GM21825 (cell line): Measurements from ENCODE around the gene RTL10.

Source experiments
- ATAC-seq: cut with Tn5 transposase; IDR thresholded peaks from one replicate; pipeline ENCODE4 v1.9.1; 2021; ENCODE audit warnings: mild to moderate bottlenecking, moderate library complexity; ENCODE audit not compliant: unreplicated experiment

Gene RTL10

DNA sequence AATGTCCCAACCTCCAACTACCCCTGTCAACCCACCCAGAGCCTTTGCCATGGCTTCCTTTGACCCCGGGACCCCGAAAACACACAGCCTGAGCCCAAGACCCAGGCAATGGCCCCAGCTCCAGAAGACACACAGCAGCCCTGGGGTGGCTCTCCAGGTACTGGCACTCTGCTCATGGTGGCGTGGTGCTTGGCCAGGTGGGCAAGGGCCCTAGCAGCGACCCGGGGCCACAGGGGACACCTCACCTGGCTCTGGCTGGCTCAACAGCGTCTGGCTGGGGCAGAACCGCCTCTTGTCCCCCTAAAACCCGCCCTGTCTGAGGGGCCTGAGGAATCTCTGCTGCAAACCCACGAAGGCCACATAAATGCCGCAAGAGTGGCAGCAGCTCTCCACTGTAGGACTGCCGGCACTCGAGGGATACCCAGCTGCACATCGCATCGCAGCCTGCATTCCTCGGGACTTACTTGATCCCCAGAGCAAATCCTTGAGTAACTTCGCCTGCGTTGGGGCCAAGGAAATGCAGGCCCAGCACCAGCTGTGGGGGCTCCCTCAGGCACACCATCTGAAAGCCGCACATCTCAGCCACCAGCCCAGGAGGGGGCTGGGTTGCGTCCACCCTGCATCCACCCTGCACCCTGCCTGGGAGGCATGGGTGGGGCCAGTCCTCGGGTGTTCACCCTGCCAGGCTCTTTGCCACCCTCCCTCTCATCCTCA, 23.1 kb upstream of the RTL10 start:
- ATAC-seq = no peak

DNA sequence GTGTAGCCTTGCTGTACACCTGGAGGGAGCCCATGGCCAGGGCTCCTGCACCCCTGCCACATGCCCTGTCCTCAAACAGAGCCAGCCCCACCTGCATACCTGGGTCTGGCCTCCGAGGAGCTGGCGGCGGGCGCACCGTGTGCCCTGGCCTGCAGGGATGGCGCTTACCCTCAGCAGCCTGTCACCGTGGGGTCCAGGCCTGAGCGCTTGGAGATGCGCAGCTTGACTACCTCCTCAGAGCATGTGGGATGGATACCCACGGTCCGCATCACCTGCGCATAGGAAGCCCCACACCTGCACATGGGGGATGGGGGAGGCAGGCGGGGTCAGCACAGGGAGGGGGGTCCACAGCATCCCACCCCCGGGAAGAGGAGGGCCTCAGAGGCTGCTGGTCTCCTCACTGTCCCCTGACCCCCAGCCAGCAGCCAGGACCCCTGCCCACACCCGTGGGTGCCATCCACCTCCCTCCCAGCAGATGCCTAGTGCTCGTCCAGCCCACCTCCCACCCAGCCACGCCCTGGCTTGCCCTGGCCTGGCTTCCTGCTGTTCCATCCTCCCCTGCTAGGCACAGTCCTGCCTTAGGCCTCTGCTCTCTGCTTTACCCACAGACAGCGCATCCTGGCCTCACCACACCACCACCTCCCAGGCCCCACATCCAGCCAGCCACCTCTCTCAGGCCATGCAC, 22.4 kb upstream of the RTL10 start:
- no peak for ATAC-seq

DNA sequence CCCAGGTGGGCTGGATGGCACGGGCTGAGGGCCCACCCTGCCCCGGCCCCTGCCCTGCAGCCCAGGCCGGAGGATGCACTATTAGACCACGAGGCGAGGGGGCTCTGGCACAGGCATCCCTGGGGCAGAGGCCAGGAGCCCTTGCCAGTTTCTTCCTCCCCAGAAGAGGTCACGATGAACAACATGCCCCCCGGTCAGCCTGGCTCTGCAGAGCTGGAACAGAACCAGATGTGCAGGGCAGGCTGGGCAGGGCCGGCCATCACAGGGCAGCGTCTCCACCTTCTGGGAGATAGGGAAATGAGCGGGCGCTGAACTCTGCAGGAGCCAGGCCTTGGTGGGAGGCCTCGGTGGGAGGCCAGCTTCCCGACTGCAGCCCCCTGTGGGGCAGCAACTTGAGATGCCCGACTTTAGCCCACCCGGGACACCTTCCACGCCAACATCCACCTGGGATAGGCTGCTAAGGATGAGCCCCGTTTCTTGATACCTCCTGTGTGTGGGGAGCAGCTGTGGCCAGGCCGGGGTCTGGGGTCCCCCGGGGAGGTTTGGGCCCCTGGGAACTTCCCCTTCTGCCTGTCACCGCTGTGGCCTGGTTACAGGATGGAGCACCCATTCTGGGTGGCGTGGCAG, 21.8 kb upstream of the RTL10 start:
- ATAC-seq = no peak

DNA sequence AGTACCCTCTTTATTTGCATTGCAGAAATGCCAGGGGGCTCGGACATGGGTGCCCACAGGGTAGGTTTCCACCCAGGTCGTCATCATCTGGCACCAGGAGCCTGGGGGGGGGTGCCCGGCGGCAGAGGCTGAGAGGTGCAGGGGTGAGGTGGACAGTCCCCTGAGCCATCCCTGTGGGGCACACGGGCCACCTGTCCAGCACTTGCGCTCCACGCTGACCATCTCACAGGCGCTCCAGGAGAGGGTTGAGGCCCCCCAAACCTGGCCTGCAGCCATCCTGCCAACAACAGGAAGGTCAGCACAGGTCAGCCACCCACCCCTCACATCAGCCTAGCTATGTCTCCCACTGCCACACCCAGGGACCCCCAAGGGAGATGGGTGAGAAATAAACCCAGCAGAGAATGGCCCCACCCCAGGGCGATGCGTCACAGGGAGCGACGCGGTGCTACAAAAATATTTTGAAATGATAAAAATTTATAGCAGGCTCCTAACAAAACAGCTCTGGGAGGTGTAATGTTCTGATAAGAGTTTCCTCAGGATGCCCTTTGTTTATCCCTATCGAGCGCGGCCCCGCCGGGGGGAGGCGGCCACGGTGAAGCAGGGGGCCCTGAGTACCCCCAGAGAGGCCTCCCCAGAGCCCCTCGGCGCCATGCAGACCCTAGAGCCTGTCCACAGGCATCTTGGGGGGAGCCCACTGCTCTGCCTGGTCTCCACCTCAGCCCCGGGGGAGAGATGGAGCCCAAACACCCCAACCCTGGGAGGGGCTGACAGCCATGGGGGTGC, 21.0 kb upstream of the RTL10 start:
- ATAC-seq = no peak

DNA sequence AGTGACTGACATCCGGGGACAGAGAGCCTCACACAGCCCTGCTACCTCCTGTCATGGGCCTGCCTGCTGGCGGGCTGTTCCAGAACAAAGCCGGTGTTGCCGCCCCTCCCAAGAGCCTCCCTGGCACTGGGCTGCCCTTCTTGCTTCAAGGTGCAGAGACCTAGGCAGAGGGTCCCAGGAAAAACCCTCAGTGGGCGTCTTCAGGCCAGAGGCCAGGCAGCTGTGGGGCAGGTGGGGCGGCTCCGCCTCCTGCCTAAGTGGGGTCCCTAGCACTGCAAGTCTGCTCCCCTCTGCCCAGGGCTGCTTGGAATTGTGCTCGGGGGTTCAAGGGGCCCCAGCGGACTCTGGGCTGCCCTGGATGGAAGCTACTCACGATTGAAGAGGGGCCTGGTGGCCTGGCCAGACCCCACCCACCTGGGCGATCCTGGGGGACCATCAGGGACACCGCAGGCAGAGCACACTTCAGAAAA, 20.4 kb upstream of the RTL10 start:
- no peak for ATAC-seq

DNA sequence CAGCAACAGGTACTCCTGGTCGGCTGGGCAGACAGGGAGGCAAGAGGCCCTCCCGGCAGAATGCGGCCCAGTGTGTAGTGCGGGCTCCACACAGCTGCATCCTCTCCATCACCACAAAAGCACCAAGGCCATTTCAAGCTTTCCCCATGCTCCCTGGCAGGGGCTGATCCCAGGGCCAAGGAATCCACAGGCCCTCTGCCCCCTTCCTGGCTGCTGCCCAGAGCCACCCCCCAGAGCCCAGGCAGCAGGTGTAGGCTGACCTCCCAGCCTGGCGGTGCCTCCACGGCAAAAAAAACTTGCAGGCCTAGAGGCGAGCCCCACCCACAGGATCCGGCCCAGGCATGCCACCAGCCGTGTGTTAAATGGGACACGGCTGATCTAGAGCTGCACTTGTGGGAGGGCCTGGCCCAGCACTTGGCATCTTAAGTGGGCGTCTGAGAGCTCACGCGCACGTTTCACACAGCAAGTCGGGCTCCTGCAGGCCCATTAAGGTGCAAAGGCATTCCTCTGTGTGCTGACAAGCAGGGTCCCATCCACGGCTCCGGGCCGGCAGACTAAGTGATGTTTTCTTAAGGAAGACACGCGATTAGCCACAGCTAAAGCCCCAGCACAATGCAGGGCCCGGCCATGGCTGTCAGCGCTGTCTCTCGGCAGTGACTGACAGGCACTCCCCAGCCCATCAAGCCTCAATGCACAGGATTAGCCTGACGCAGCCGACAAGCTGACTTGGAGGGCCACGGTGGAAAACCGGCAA, 19.8 kb upstream of the RTL10 start:
- no peak for ATAC-seq

DNA sequence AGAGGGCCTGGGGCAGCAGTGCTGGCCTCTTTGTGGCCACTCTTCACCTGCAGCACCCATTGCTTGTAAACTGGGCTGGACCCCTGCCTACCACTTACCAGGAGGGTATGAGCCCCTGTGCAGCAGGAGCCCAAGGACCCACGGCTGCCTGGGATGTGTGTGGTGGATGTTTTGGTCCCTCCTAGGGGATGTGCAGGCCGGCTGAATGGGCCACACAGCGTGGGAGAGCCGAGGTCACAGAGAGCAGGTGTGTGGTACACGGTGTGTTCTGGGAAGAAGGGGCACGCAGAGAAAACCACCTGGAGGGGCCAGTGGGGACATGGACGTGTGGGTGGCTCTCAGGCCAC, 19.3 kb upstream of the RTL10 start:
- no peak for ATAC-seq

DNA sequence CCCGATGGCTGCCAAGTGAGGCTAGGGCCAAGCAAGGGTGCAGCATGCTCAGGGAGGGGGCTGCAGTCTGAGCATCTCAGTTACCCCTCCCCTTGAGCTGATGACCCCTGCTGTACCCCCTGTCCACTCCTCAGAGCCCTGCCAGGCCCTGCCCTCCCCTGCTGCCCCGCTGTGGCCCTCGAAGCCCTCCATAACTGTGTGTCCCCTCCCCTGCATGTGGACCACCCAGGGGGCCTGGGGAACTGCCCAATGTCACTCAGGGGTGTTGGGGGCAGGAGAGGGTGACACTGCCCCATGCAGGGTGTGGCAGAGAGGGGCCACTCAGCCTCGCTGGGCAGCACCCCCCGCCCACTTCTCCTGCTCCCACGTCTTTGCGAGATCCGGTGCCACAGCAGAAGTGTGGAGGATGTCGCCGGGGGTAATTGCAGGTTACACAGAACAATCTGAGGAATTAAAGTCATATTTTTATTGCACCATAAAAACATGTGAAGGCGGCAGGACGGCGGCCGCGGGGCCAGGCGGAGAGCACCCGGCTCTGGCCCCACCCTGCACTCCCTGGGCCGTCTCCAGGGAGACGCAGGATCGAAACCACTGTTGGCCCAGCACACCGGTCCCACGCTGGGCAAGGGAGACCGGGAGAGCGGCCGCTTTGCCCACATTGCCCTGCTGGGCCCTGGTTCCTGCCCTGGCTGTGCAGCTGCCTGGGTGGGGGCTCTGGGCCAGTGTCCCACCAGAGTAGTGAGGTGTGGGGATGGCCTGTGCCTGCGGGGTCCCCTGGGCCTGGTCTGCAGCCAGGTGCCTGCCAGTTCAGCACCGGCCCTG, 18.7 kb upstream of the RTL10 start:
- ATAC-seq = no peak

DNA sequence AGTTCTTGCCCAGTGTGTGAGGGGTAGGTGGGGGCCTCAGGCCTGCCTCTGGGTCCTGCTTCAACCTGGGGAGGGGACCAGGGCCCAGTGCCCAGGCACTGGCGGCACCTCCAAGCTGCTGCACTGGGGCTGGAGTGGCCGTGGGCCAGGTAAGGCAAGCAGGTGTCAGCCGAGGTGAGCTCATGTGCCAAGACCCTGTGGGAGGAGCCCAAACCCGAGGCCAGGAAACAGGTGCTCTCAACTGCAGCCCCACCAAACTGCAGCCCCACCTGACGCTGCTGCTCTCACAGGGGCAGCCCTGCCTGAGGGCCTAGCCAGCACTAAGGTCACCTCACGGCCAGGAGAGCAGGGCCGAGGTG, 18.1 kb upstream of the RTL10 start:
- ATAC-seq = no peak

DNA sequence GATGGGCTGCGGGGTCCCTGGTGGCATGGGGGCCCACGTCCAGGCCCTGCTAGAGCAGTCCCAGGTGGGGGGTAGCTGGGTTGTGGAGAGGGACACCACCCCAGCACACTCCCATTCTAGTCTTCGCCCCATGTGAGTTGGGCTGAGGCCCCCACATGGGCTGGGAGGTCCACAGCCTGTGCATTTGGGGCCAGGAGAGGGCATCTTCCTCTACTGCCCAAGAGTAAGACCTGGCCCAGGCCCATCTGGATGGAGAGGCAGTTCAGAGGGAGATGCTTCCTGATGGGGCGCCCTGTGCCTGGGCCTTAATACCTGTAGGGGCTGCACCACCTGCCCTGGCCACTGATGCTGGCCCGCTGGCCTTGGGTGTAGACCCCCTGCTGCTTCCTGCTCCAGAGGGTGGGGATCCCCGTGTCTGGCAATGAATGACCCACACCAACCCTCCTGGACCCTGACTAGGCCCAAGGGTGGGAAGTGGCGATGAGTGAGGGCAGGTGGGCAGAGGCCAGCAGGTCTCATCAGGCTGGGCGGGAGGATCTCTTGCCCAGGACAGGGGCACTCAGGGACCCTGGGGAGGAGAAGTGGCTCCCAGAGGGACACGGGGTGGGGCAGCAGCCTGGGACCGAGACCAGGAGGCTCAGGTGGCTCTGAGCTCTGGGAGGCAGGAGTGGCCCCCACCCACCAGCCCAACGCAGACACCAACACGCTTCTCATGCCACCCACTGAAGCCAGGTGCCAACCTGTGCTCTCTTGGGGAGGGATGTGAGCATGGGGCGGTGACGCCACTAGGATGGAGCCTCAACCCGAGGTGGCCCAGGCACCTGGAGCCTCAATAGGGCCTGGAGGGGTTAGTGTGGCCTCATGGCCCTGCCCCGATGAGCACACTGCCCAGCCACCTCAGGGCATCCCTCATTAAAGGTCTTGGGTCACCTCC, 17.4 kb upstream of the RTL10 start:
- no peak for ATAC-seq

DNA sequence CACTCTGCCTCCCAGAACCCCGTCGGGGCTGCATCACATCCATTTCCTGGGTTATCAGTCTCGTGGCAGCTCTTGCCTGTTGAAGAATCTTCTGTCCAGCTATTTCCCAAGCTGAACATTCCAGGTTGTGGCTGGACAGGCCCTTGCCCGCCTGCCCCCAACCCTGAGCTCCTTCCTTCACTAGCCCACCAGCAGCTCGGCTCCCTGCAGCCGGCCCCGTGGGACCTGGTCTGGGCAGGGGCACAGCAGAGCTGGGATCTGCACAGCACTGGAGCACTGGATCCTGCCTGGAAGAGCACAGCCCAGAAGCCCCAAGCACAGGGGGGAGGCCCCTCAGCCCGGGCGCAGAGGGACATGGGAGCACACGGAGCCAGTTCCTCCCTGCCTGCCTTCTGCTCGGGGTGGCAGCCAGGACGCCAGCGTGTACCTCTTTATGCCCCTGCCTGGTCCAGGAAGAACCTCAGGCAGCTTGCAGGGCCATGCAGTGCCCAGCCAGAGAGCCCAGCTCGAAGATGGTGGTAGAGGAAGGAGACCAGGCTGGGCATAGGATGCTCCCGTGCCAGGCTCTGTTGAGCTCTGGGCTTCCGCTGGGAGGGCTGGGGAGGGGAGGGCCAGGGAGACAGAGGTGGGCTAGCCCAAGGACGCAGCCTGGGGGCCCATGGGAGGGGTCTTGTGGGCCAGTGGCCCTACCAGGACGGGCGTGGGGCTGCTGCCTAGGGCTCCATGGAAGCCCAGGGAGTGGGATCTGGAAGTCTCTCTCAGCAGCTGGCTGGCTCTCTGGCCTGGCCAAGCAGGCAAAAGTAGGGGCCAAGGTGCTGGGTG, 16.6 kb upstream of the RTL10 start:
- ATAC-seq = no peak

DNA sequence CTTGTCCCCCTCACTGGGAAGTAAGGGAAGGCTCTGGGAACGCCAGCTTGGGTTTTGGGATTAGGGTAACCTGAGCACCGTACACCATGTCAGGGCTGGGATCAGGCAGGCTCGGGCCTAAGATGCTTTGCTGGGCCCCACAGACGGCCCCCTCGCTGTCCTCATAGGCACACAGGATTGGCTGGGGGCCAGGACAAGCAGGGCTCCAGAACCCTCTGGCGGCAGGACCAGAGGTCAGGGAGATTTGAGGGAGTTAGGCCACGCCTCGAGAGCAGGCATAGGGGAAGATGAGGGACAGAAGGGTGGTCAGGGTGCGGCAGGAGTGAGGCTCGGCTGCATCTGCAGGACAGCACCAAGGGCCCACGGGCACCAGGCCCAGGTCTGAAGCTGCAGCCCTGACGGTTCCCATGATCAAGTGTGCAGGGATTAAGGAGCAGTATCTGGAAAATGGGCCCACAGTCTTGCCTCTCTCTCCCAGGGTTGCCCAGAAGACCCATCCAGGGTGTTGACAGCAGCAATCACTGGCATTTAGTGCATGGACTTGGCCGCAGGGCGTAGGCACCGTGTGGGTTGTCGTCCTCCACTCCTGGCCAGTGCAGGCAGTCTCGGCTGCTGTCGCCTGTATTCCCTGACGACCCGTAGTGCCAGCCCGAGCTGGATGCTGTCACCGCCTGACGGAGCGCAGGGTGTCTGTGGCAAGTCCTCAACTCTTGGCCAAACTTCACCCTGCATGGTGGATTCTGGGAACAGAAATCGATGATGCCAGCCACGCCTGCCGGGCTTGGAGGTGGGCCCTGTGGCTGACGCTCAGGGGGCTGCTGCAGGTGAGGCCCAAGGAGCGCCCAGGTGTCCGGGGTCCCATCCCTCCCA, 15.7 kb upstream of the RTL10 start:
- no peak for ATAC-seq

DNA sequence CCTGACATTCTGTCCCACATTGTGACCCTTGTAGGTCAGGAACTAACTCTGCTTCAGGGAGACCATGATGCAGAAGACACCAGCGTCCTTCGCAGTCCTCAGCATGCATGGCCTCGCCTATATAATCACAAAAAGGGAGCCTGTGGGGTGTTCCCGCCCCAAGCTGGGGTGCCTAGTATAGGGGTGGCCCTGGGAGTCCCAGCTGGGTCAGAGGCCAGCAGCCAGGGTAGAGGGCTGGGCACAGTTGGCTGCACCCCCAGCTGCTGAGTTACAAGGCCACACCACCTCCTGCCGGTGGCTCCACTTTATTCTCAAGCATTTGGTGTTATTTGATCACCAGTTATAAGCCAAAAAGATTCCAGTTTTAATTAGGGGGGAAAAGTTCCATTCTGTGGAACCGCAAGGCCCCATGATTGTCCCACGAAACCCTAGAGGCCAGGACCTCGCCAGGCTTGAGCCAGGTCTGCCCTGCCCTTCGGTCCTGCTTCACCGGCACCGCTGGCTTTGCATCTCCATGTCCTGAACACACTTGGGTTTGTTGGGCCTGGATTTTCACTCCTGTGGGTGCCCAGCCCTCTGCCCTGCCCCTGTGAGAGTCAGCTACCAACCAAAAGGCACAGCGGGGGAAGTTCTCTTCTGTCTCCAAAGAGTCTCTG, 15.0 kb upstream of the RTL10 start:
- ATAC-seq = no peak

DNA sequence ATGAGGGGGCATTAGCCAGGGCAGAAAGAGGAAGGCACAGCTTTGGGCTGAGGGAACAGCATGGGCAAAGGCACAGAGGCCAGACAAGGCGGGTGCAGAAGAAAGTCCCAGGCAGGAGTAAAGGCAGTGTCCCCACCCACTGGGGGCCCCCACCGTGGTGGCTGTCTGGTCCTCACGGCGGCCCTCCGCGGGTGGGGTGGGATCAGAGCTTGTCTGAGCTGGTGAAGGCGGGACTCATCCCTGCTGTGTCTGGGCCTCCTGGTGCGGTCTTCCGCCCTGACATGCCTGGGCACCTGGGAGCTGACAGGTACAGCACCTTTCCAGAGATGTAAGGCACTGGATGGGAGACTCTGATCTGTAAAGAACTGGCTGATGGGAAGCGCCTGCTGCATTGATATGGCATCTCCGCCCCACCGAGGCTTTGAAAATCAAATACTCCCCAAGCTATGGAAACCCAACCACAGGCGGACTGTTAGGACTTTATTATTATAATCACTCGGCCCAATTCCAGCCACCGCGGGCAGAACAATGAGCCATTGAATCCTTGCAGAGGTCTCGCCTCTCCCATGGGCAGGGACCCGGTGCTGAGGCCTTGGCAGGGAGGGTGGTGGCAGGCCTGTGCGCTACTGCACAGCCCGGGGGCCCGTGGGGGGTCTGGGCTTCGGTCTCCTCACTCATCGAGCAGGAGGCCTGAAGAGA, 14.2 kb upstream of the RTL10 start:
- ATAC-seq = no peak

DNA sequence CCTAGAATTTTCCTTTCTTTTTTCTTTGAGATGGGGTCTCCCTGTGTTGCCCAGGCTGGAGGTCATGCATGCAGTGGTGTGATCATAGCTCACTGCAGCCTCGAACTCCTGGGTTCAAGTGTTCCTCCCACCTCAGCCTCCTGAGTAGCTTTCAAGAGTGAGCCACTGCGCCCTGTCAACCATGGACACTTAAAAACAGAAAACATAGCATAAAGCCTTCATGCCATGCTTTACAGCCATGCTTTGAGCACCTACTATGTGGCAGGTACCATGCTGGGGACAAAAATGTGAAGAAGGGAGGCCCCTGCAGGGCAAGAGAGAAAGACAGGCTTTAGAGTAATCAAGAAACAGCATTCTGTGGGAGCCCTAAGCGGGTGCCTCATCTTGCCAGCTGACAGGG, 13.7 kb upstream of the RTL10 start:
- no peak for ATAC-seq

DNA sequence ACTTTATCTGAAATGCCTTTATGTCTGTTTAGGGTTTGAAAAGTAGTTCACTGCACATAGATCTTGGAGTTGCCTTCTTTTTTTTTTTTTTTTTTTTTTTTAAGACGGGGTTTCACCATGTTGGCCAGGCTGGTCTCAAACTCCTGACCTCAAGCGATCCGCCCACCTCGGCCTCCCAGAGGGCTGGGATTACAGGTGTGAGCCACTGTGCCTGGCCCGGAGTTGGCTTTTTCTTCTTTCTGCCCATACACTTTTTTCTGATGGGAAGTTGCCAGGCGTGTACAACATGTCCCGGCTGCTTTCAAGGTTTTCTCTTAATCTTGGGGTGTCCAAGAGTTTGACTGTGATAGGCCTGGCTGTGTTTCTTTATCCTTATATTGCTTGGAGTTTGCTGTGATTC, 12.9 kb upstream of the RTL10 start:
- ATAC-seq = no peak
